Lower leg skin (tissue), 4 donors: ENCODE results near the gene VWCE. TPM values are rescaled to one million over a fixed set of nuclear protein-coding genes. Genes with fewer than 3 reads are reported as not detected.
A peak's percentile ranks its signal among the peaks of the same experiment; 100 is the strongest.

Experiments used
- DNase-seq, 2 donors: peaks; one replicate each; pipeline ENCODE4 v3.0.0-alpha.2; 2019; ENCODE audit warnings: low spot score in 2 of 2
- H3K4me3 ChIP-seq: fragments of 200-600 bp; sonication (generic); 2 replicates; pipeline ENCODE4 v1.5.1; 2017; ENCODE audit warnings: mild to moderate bottlenecking, low read depth; ENCODE audit not compliant: poor library complexity, severe bottlenecking
- POLR2A ChIP-seq, 2 donors: fragments of 450-650 bp; IDR thresholded peaks; one replicate each; pipeline ENCODE4 v1.6.1; 2016 to 2017; ENCODE audit warnings: antibody characterized with exemption in 2 of 2, mild to moderate bottlenecking in 1 of 2, moderate library complexity in 1 of 2
- WGBS, 2 donors: methylation state at CpG; one replicate each; pipeline ENCODE4 v1.1.5; 2018; 5-methylcytosine and 5-hydroxymethylcytosine counted together
- intact Hi-C: fragments of 100-400 bp; cut with DNase I; formaldehyde crosslinking; loops from one replicate; pipeline ENCODE4 v1.15.0; 2023; ENCODE audit warnings: low total_unique reads
- total RNA-seq, 4 donors: library from RNA; depleted of rRNA; stranded (reverse); fragments of >200 nt; gene quantifications; one replicate each; pipeline ENCODE4 v1.1.0, GENCODE V29; 2016
- TF ChIP-seq, protein P1 (sequence below), 3 donors: fragments of 450-650 bp; IDR thresholded peaks; one replicate each; pipeline ENCODE4 v1.5.1; 2016; ENCODE audit warnings: antibody characterized with exemption in 3 of 3, mild to moderate bottlenecking in 3 of 3, moderate library complexity in 2 of 3

Gene VWCE
- total RNA-seq = under 1 TPM in 2 of 4 donors, not detected in 2; 0.22 to 0.68 TPM

GRCh38 chr11:61294717-61295595 lies at the start of gene VWCE:
TSS of gene VWCE (minus strand) at chr11:61295316. CDS start at chr11:61295037, 279 bp downstream.
- TF ChIP-seq, protein P1, sequence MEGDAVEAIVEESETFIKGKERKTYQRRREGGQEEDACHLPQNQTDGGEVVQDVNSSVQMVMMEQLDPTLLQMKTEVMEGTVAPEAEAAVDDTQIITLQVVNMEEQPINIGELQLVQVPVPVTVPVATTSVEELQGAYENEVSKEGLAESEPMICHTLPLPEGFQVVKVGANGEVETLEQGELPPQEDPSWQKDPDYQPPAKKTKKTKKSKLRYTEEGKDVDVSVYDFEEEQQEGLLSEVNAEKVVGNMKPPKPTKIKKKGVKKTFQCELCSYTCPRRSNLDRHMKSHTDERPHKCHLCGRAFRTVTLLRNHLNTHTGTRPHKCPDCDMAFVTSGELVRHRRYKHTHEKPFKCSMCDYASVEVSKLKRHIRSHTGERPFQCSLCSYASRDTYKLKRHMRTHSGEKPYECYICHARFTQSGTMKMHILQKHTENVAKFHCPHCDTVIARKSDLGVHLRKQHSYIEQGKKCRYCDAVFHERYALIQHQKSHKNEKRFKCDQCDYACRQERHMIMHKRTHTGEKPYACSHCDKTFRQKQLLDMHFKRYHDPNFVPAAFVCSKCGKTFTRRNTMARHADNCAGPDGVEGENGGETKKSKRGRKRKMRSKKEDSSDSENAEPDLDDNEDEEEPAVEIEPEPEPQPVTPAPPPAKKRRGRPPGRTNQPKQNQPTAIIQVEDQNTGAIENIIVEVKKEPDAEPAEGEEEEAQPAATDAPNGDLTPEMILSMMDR (IDR thresholded peaks at IDR 0.05) = no peak
- TF ChIP-seq POLR2A (IDR thresholded peaks at IDR 0.05) = no peak
- intact Hi-C loops = no loop called here
- DNase-seq = no peak
- WGBS, 2 donors = 0 to 5% methylated on average over 2 to 54 of the region's 97 CpGs
- H3K4me3 ChIP-seq = peak within 1 kb of the TSS; percentile 33

- no peak overlapping the region for H3K4me3 ChIP-seq
- TF ChIP-seq POLR2A (IDR thresholded peaks at IDR 0.05) = no peak
- TF ChIP-seq, protein P1 (IDR thresholded peaks at IDR 0.05) = no peak
- intact Hi-C loops = no loop called here
- WGBS, 2 donors = 90% methylated on average over 23 to 29 of the region's 29 CpGs
- no peak for DNase-seq
Measured at GRCh38 chr11:61343792-61344745, 49.0 kb upstream of the VWCE start.

DNA sequence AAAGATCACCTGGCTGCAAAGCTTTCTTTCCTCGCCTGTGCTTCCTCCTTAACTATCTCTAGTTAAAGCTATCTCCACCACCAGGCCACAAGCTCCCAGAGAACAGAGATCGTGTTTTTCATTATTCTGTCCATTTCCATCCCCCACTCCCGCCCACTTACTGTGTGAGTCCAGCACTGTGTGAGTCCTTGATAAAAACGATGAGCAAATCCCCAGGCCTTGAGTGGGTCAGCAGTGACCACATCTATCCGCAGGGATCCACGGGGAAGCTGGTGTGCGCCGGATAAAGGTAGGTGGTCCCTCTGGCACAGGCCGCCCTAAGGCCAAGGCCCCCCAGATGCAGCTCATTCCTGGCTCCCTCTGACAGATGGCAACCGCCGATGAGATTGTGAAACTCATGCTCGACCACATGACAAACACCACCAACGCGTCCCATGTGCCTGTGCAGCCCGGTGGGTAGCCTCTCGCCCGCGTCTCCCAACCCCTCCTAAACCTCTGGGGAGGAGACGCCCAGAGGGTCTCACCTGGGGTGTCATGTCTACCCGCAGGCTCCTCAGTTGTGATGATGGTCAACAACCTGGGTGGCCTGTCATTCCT lies 47.2 kb upstream of the VWCE start:
- TF ChIP-seq, protein P1 (IDR thresholded peaks at IDR 0.05) = no peak
- no peak for TF ChIP-seq POLR2A (IDR thresholded peaks at IDR 0.05)
- WGBS, 2 donors = 89 to 91% methylated on average over 18 to 20 of the region's 20 CpGs
- intact Hi-C loops = no loop called here
- no peak overlapping the region for H3K4me3 ChIP-seq
- DNase-seq = peak in 1 of 2 donors; percentile 52

DNA sequence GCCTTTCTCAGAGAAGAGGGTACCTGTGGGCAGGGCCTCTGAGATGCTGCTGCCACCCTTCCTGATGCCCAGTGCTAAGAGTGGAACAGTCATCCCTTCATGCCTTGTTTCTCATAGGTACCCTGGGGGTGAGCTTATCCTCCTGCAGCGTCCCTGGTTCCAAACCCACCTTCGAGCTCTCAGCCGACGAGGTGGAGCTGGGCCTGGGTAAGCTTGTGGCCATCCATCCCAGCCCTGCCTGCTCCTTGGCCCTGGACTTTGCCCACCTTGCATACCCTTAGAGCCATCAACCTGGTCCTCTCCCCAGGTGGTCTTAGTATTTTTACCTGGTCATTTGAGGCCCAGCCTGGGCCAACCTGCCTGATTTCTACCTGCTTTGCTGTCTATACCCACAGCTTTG lies 46.6 kb upstream of the VWCE start:
- TF ChIP-seq, protein P1 (IDR thresholded peaks at IDR 0.05) = no peak
- TF ChIP-seq POLR2A (IDR thresholded peaks at IDR 0.05) = no peak
- H3K4me3 ChIP-seq = no peak overlapping the region
- intact Hi-C loops = no loop called here
- WGBS, 2 donors = 97 to 98% methylated on average over 4 of the region's 4 CpGs
- peak in 1 of 2 donors; percentile 66 for DNase-seq

GRCh38 chr11:61340979-61341378 lies 45.9 kb upstream of the VWCE start:
- no peak for TF ChIP-seq POLR2A (IDR thresholded peaks at IDR 0.05)
- TF ChIP-seq, protein P1 (IDR thresholded peaks at IDR 0.05) = no peak
- intact Hi-C loops = no loop called here
- peak in 1 of 2 donors; percentile 42 for DNase-seq
- H3K4me3 ChIP-seq = no peak overlapping the region
- WGBS, 2 donors = 96 to 98% methylated on average over 2 of the region's 2 CpGs
